GM18511 (cell line): ENCODE measurements around the gene SPSB1.

ENCODE experiments used
- ATAC-seq: cut with Tn5 transposase; IDR thresholded peaks from one replicate; pipeline ENCODE4 v1.9.1; 2021; ENCODE audit warnings: mild to moderate bottlenecking, moderate library complexity; ENCODE audit not compliant: unreplicated experiment

The SPSB1 gene

GRCh38 chr1:9292361-9293240 lies at the start of gene SPSB1:
SPSB1 (plus strand) TSS chr1:9292894; CDS start chr1:9355892, 62,998 bp downstream.
- no peak for ATAC-seq

DNA sequence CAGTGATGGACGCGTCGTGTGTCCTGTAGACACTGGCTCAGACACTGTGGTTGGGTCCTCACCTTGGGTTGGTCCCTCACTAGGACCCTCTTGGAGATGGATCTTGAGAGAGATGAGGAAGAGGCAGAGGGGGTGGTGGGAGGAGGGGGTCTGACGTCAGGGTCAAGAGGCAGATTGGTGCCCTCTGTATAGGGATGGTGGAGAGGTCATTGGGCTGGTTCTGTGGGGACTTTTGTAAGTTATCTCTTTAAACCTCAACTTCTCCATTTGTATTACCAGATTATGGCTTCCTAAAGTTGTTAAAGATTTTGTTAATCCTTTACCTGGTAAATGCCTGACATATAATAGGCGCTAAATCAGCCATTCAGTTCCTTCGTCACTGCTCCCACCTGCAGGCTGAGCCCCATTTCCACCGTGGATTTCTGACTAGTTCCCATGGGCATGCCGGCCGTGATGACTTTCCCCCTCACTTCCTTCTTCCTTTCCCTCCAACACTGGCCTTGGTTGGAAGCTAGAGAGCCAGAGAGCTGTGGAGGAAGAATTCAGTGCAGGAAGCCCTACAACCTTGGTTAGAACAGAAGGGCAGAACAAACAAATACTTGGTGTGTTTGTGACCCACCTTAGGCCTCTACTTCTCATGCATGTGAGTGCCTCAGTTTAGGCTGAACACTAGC lies 49.5 kb upstream of the SPSB1 start:
- ATAC-seq: no peak

- ATAC-seq: no peak
Observed at GRCh38 chr1:9244501-9245229, 48.0 kb upstream of the SPSB1 start.

GRCh38 chr1:9245230-9245619 lies 47.5 kb upstream of the SPSB1 start:
- ATAC-seq: no peak

GRCh38 chr1:9245661-9246060 lies 47.0 kb upstream of the SPSB1 start:
- no peak for ATAC-seq

GRCh38 chr1:9246215-9246614 lies 46.5 kb upstream of the SPSB1 start:
- no peak for ATAC-seq

GRCh38 chr1:9246841-9247785 lies 45.6 kb upstream of the SPSB1 start:
- no peak for ATAC-seq

- no peak for ATAC-seq
Observed at GRCh38 chr1:9247894-9248293, 44.8 kb upstream of the SPSB1 start.

DNA sequence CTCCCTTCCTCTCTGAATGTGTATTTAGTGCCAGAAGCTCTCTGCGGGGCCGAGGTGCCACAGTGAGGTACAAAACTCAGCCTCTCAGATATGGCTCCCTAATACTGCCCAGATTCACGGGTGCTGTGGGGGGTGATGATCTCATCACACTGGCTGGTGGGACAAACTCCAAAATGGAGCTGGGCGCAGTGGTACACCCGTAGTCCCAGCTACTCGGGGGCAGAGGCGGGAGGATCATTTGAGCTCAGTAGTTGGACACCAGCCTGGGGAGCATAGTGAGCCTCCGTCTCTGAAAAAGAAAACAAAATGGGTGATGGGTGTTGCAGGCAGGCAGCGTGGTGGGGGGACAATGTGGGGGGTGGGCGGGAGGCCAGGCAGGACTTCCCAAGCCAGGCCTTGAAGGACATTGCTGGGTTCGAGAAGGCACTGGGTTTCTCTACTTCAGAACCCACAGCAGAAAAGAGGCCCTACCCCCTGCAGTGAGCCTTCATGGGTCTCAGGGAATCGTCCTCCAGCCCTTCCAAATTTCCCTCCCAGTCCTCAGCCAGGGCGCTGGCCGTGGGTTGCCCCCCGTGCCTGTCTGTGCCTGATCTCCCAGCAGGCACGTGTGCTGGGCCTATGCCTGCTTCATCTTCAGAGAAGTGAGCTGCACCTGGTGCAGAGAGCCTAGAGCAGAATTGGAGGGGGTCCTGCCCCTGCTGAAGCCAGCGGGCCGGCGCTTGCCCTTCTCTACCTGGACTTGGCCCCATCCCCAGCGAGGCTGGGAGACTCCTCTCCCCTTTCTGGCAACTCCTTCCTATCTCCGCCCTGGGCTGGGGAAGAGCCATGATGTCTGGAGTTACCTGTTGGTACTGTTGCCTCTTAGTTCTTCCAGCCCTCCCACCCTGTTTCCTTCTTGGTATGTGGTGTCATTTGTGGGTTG lies 44.1 kb upstream of the SPSB1 start:
- no peak for ATAC-seq

GRCh38 chr1:9249263-9249533 lies 43.5 kb upstream of the SPSB1 start:
- ATAC-seq: no peak

GRCh38 chr1:9249534-9250410 lies 42.9 kb upstream of the SPSB1 start:
- no peak for ATAC-seq

- ATAC-seq: no peak
Observed at GRCh38 chr1:9250411-9251381, 42.0 kb upstream of the SPSB1 start.

DNA sequence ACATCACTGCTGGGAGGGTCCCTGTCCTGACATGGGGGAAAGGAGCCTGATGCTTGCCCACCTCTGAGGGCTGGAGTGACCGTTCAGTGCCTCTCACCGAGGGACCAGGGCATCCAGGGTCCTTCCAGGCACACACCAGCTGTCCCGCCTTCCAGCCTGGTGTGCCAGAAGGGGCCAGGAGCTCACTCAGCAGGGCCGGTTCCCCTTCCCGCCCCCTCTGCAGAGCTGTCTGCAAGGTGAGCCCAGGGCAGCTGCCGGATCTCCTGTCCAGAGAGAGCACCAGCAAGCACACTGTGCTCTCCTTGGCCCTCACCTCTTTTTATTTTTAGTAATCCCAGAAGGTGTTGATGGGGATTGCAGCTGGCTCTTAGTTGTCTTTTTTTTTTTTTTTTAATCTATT lies 41.2 kb upstream of the SPSB1 start:
- ATAC-seq: no peak

- no peak for ATAC-seq
Observed at GRCh38 chr1:9253004-9253403, 39.7 kb upstream of the SPSB1 start.

DNA sequence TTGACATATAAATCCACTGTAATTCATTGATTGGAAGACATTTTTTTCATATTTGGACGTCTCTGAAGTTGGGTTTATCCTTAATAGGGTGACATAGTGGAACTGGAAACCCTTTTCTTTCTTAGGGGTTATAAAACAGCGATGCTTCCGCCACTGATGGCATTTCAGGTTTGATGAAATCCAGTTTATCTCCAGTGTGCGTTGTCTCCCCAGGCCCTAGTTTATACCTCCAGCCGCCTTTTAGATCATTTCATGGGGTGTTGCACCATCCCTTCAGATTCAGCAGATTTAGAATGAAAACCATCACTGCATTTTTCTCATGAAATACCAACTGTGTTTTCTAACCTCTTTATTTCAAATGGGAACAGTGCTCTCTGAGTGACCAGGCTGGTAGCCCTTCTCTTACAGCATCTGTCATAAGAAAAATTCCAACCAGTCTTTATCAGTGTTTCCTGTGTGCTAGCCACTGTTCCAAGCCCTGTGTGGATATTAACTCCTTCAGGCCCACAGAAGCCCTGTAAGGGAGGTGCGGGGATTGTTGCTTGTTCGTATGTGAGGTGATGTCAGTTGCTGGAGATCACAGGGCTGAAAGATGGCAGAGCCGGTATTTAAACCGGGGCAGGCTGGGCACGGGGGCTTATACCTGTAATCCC lies 39.1 kb upstream of the SPSB1 start:
- no peak for ATAC-seq

- no peak for ATAC-seq
Observed at GRCh38 chr1:9256332-9256731, 36.4 kb upstream of the SPSB1 start.

DNA sequence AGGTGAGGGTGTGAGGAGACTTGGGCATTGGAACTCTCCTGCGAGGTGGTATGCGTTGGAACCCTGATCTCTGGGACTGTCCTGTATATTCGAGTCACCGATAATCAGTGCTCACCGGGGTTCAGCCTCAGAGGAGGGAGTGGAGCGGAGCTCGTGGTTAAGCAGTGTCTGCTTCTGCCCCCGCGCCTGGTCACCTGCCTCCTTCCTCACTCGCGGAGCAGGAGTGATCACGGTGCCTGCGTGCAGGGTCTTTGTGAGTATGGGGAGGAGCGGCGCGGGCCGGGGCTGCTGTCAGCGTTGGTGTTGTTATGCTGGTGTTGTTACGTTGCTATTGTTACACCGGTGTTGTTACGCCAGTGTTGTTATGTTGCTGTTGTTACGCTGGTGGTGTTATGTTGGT lies 34.8 kb upstream of the SPSB1 start:
- ATAC-seq: no peak
